PC-9 (cell line): ENCODE results near the gene C17orf78. TPM values are rescaled to one million over a fixed set of nuclear protein-coding genes. Genes with fewer than 3 reads are reported as not detected.

ENCODE experiments used
- BruUV-seq: library from RNA; stranded (reverse); fragments of 400-500 nt; replicated peaks from 2 replicates; lab custom pipeline; 2021; lab: Mats Ljungman, UMichigan
- CTCF ChIA-PET: fragments of 300-600 bp; sonication (Branson Sonifier 250); formaldehyde crosslinking; loops from one replicate; lab custom pipeline; 2022; ENCODE audit warnings: antibody characterized with exemption; lab: Charles Lee
- POLR2A ChIA-PET: fragments of 300-600 bp; sonication (Branson Sonifier 250); formaldehyde crosslinking; loops from one replicate; lab custom pipeline; 2022; ENCODE audit warnings: antibody characterized with exemption; ENCODE audit not compliant: unreplicated experiment; lab: Charles Lee
- DNase-seq, 2 experiments: peaks; one replicate each; pipeline versions ENCODE4 v3.0.0 to v3.0.0-alpha.2; 2015 to 2022; ENCODE audit warnings: mixed read lengths in 1 of 2
- H2AFZ ChIP-seq: fragments of 200-600 bp; sonication (generic); 2 replicates; pipeline ENCODE4 v1.8.1; 2017; ENCODE audit warnings: antibody characterized with exemption
- H3F3A ChIP-seq: fragments of 200-600 bp; sonication (generic); 2 replicates; pipeline ENCODE4 v1.8.1; 2017; ENCODE audit warnings: antibody characterized with exemption, mild to moderate bottlenecking, low read depth; ENCODE audit not compliant: insufficient read depth
- H3K27ac ChIP-seq: fragments of 200-600 bp; sonication (generic); 2 replicates; pipeline ENCODE4 v1.6.1; 2016; ENCODE audit warnings: mixed run types
- H3K27me3 ChIP-seq: fragments of 200-600 bp; sonication (generic); 2 replicates; pipeline ENCODE4 v1.6.1; 2016; ENCODE audit warnings: low read depth, mixed run types; ENCODE audit not compliant: insufficient read depth
- H3K36me3 ChIP-seq: fragments of 200-600 bp; sonication (generic); 2 replicates; pipeline ENCODE4 v1.6.1; 2016; ENCODE audit warnings: low read depth, mixed run types
- H3K4me1 ChIP-seq: fragments of 200-600 bp; sonication (generic); replicated peaks from 2 replicates; pipeline ENCODE4 v1.6.1; 2016; ENCODE audit warnings: mixed run types; ENCODE audit not compliant: insufficient read depth
- H3K4me2 ChIP-seq: fragments of 200-600 bp; sonication (generic); 2 replicates; pipeline ENCODE4 v1.6.1; 2017; ENCODE audit warnings: mixed run types
- H3K4me3 ChIP-seq: fragments of 200-600 bp; sonication (generic); 2 replicates; pipeline ENCODE4 v1.6.1; 2016; ENCODE audit warnings: mixed run types
- H3K79me2 ChIP-seq: fragments of 200-600 bp; sonication (generic); 2 replicates; pipeline ENCODE4 v1.6.1; 2017; ENCODE audit warnings: low read depth, mixed run types
- H3K9me2 ChIP-seq: fragments of 200-600 bp; sonication (generic); 2 replicates; pipeline ENCODE4 v1.8.1; 2017; ENCODE audit warnings: mild to moderate bottlenecking; ENCODE audit not compliant: insufficient read depth
- H3K9me3 ChIP-seq: fragments of 200-600 bp; sonication (generic); 2 replicates; pipeline ENCODE4 v1.8.1; 2016; ENCODE audit warnings: low read depth; ENCODE audit not compliant: insufficient read depth
- H4K20me1 ChIP-seq: fragments of 200-600 bp; sonication (generic); 2 replicates; pipeline ENCODE4 v1.8.1; 2017; ENCODE audit not compliant: insufficient read depth
- EZH2 ChIP-seq: fragments of 200-600 bp; sonication (generic); IDR thresholded peaks from 2 replicates; pipeline ENCODE4 v1.8.0; 2017; ENCODE audit warnings: antibody characterized with exemption, low read depth
- intact Hi-C: fragments of 100-400 bp; cut with micrococcal nuclease; formaldehyde crosslinking; loops from one replicate; pipeline ENCODE4 v1.10.0; 2022; ENCODE audit not compliant: unreplicated experiment
- total RNA-seq: library from RNA; stranded (reverse); gene quantifications from 2 replicates; pipeline ENCODE4 v1.2.3, GENCODE V29; 2021
- TF ChIP-seq, protein P1 (sequence below): fragments of 200-600 bp; sonication (generic); conservative IDR thresholded peaks from 2 replicates; pipeline ENCODE4 v1.6.1; 2017; ENCODE audit warnings: mixed run types, antibody characterized with exemption, mild to moderate bottlenecking, moderate library complexity

Gene C17orf78
- total RNA-seq, 1 experiment from 2014 or later, result not detected

GRCh38 chr17:37429453-37429852, 53.7 kb downstream of the C17orf78 start:
- H3F3A ChIP-seq, result peaks cover 6% of the 10 kb centered on the region; the same call in 1 of the 2 replicates
- H3K27me3 ChIP-seq, result no peaks in the 10 kb centered on the region
- CTCF ChIA-PET, result no interaction called here
- BruUV-seq, result no TSS peak
- no peaks in the 10 kb centered on the region for H3K9me2 ChIP-seq
- H3K36me3 ChIP-seq, result peaks cover 31% of the 10 kb centered on the region
- POLR2A ChIA-PET, result no interaction called here
- no peaks in the 10 kb centered on the region for H3K9me3 ChIP-seq
- no peak overlapping the region for H3K4me2 ChIP-seq
- H3K4me3 ChIP-seq, result no peak overlapping the region
- H3K79me2 ChIP-seq, result no peaks in the 10 kb centered on the region
- DNase-seq, result no peak
- intact Hi-C loops, result no loop called here
- H2AFZ ChIP-seq, result no peak overlapping the region
- peak overlapping the region; percentile 49 for H3K27ac ChIP-seq
- 0 out of 2 replicates have a peak, but pooled peaks cover 6% of the 10 kb centered on the region for H4K20me1 ChIP-seq
- H3K4me1 ChIP-seq, result no peaks in the 10 kb centered on the region
- no peak for TF ChIP-seq EZH2
- TF ChIP-seq, protein P1, sequence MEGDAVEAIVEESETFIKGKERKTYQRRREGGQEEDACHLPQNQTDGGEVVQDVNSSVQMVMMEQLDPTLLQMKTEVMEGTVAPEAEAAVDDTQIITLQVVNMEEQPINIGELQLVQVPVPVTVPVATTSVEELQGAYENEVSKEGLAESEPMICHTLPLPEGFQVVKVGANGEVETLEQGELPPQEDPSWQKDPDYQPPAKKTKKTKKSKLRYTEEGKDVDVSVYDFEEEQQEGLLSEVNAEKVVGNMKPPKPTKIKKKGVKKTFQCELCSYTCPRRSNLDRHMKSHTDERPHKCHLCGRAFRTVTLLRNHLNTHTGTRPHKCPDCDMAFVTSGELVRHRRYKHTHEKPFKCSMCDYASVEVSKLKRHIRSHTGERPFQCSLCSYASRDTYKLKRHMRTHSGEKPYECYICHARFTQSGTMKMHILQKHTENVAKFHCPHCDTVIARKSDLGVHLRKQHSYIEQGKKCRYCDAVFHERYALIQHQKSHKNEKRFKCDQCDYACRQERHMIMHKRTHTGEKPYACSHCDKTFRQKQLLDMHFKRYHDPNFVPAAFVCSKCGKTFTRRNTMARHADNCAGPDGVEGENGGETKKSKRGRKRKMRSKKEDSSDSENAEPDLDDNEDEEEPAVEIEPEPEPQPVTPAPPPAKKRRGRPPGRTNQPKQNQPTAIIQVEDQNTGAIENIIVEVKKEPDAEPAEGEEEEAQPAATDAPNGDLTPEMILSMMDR, result no peak

DNA sequence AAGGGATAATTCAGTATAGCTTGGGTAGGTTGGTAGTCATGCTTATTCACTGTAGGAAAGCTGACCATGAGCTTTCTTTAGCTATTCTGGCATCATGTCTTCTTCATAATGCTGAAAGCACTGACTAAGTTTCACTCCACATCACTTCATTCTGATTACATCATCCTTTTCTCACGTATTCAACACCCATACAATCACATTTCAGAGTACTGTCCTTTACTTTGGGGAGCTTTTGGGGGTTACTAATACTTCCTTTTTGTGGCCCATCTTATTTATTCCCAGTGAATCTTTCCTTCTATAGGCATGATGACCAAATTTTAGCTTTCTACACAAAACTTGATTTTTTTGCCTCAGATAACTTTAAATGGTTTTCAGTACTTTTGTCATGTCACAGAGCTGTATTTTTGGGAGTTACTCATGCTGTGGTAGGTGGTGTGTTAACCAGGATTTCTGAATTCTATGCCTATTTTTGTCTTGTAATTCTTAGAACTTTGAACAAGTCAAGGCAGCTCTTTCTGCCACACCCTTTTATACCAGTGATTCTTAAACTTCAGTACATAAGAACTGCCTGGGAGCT, 54.4 kb downstream of the C17orf78 start:
- no peaks in the 10 kb centered on the region for H3K9me3 ChIP-seq
- CTCF ChIA-PET, result no interaction called here
- no peak overlapping the region for H3K4me2 ChIP-seq
- no peaks in the 10 kb centered on the region for H3K27me3 ChIP-seq
- intact Hi-C loops, result no loop called here
- TF ChIP-seq EZH2, result no peak
- TF ChIP-seq, protein P1, result no peak
- no peak overlapping the region for H2AFZ ChIP-seq
- BruUV-seq, result no TSS peak
- H3K4me1 ChIP-seq, result no peaks in the 10 kb centered on the region
- no peak for DNase-seq
- peaks cover 28% of the 10 kb centered on the region for H3K36me3 ChIP-seq
- peaks cover 6% of the 10 kb centered on the region; the same call in 1 of the 2 replicates for H3F3A ChIP-seq
- POLR2A ChIA-PET, result no interaction called here
- H4K20me1 ChIP-seq, result 0 out of 2 replicates have a peak, but pooled peaks cover 6% of the 10 kb centered on the region
- H3K27ac ChIP-seq, result peak overlapping the region; percentile 49
- H3K4me3 ChIP-seq, result no peak overlapping the region
- H3K9me2 ChIP-seq, result no peaks in the 10 kb centered on the region
- no peaks in the 10 kb centered on the region for H3K79me2 ChIP-seq

- H3F3A ChIP-seq, result peaks cover 6% of the 10 kb centered on the region; the same call in 1 of the 2 replicates
- H3K9me2 ChIP-seq, result no peaks in the 10 kb centered on the region
- POLR2A ChIA-PET, result no interaction called here
- CTCF ChIA-PET, result no interaction called here
- H4K20me1 ChIP-seq, result 0 out of 2 replicates have a peak, but pooled peaks cover 6% of the 10 kb centered on the region
- no TSS peak for BruUV-seq
- no peaks in the 10 kb centered on the region for H3K27me3 ChIP-seq
- no peaks in the 10 kb centered on the region for H3K79me2 ChIP-seq
- no peaks in the 10 kb centered on the region for H3K9me3 ChIP-seq
- H3K4me1 ChIP-seq, result no peaks in the 10 kb centered on the region
- no peak overlapping the region for H2AFZ ChIP-seq
- H3K4me3 ChIP-seq, result no peak overlapping the region
- no peak for DNase-seq
- no peak for TF ChIP-seq EZH2
- TF ChIP-seq, protein P1, result no peak
- H3K4me2 ChIP-seq, result no peak overlapping the region
- intact Hi-C loops, result no loop called here
- H3K36me3 ChIP-seq, result peaks cover 29% of the 10 kb centered on the region
- no peak overlapping the region for H3K27ac ChIP-seq
These were observed 56.9 kb downstream of the C17orf78 start for GRCh38 chr17:37432671-37433070.
